Effector memory CD4-positive, alpha-beta T cell (primary cell): ENCODE results near the gene SNX12.
A peak's percentile ranks its signal among the peaks of the same experiment; 100 is the strongest.

Experiments
- DNase-seq, 3 donors: peaks; one replicate each; pipeline ENCODE4 v3.0.0-alpha.2; 2020
- H3K27ac ChIP-seq: 2 replicates; pipeline ENCODE4 v1.7.0; 2013; ENCODE audit warnings: mild to moderate bottlenecking, low read length, moderate library complexity; ENCODE audit not compliant: insufficient read depth, poor library complexity, severe bottlenecking
- H3K27me3 ChIP-seq: replicated peaks from 2 replicates; pipeline ENCODE4 v1.7.0; 2013; ENCODE audit warnings: mild to moderate bottlenecking, low read length; ENCODE audit not compliant: insufficient read depth, control insufficient read depth, poor library complexity, severe bottlenecking
- H3K36me3 ChIP-seq: 2 replicates; pipeline ENCODE4 v1.7.0; 2013; ENCODE audit warnings: mild to moderate bottlenecking, low read length, moderate library complexity; ENCODE audit not compliant: control insufficient read depth, insufficient read depth
- H3K4me1 ChIP-seq: 2 replicates; pipeline ENCODE4 v1.7.0; 2013; ENCODE audit warnings: low read length, mild to moderate bottlenecking; ENCODE audit not compliant: control insufficient read depth, insufficient read depth, poor library complexity, severe bottlenecking
- H3K4me3 ChIP-seq: 2 replicates; pipeline ENCODE4 v1.7.0; 2013; ENCODE audit warnings: low read length, low read depth, mild to moderate bottlenecking; ENCODE audit not compliant: insufficient read depth, poor library complexity, severe bottlenecking
- H3K9me3 ChIP-seq: 2 replicates; pipeline ENCODE4 v1.7.0; 2013; ENCODE audit warnings: mild to moderate bottlenecking, low read length, moderate library complexity; ENCODE audit not compliant: control insufficient read depth
- total RNA-seq, 3 donors: gene quantifications; one replicate each; lab custom pipeline; 2026; lab: John Stamatoyannopoulos, UW

The SNX12 gene
- total RNA-seq: 19.1 to 29.7 (median 26.7) reads per million in 3 donors

- H3K4me1 ChIP-seq: no peaks in the 10 kb centered on the region
Observed at GRCh38 chrX:71068044-71068918, at the start of gene SNX12. SNX12 (minus strand) TSS chrX:71068334; CDS start chrX:71068306, 28 bp downstream.

GRCh38 chrX:71117358-71117757, 49.2 kb upstream of the SNX12 start:
- no peak for DNase-seq
- Histone ChIP-seq H3K27ac (peak overlapping the region; percentile 91), H3K4me3 (no peak overlapping the region), H3K27me3 (no peaks in the 10 kb centered on the region), H3K9me3 (no peaks in the 10 kb centered on the region), H3K4me1 (peaks cover 21% of the 10 kb centered on the region), H3K36me3 (peaks cover 15% of the 10 kb centered on the region)

More at GRCh38 chrX:71068044-71068918, at the start of gene SNX12:
- no peaks in the 10 kb centered on the region for H3K27me3 ChIP-seq
- peak; percentile 78 to 84 (median 82) for DNase-seq
- no peaks in the 10 kb centered on the region for H3K36me3 ChIP-seq
- H3K27ac ChIP-seq: peak within 1 kb of the TSS; percentile 86
- H3K9me3 ChIP-seq: no peaks in the 10 kb centered on the region
- H3K4me3 ChIP-seq: peak within 1 kb of the TSS; percentile 74

DNA sequence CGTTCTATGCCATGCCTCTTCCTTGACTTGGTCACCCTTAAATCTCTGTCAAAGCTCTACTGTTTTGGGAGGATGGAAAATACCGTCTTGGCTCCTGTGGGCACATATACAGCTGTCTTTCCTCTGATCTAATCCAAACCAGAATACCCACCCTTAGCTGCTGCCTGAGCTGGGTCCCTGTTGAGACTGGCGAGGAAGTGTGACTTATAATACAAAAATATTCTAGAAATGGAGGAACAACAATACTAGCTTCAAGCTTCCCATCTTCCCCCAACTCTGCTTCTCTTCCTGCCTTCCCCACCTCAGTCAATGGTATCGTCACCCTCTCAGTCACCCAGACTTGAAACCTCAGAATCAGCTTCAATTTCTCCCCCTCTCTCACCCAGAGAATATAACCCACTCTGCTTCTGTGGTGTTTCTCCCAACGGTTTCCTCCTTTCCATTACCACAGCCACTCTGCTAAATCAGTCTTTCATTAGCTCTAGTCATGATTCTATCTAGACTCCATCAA, 43.8 kb upstream of the SNX12 start:
- Histone ChIP-seq H3K9me3 (no peaks in the 10 kb centered on the region), H3K27me3 (no peaks in the 10 kb centered on the region), H3K4me1 (peaks cover 42% of the 10 kb centered on the region), H3K27ac (peak overlapping the region; percentile 96), H3K4me3 (peak overlapping the region; percentile 61), H3K36me3 (peaks cover 13% of the 10 kb centered on the region)
- peak in 2 of 3 donors; percentile 20 to 41 for DNase-seq

DNA sequence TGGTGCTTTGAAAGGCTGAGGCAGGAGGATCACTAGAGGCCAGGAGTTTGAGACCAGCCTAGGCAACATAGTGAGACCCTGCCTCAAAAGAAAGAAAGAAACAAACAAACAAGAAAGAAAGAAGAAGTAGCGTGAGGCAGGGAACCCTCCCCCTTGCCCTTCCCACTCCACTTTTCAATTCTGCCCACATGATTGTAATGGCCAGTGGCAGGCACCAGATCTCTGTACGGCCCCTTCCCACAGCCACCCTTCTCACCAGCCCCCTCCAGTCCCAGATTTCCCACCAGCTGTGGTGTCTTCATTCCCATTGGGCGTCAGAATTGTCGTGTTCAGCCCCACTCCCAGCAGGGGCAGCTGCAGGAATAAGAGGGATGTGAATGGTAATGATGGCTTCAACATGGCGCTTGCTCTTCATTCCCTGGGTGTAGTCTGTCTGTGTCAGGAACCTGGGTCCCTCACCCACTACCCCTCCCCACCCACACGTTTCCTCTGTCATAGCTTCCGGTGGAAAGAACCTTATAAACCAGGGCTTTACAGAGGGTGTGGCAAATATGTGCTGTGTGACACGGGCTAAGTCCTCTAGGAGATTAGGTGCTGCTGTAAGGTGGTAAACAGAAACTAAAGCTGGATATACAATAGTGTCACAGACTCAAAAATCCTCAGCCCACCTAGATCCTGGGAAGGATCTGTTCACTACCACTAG, 43.2 kb upstream of the SNX12 start, which contains the start of gene IL2RG:
Gene IL2RG (minus strand): TSS at position 437 of the 703 bp plus-strand sequence. CDS start 38 bp downstream, at position 399.
- H3K27me3 ChIP-seq: no peaks in the 10 kb centered on the region
- peaks cover 46% of the 10 kb centered on the region for H3K4me1 ChIP-seq
- peak; percentile 70 to 82 (median 77) for DNase-seq
- H3K9me3 ChIP-seq: no peaks in the 10 kb centered on the region
- H3K27ac ChIP-seq: peak within 1 kb of the TSS; percentile 96
- peak within 1 kb of the TSS; percentile 61 for H3K4me3 ChIP-seq
- H3K36me3 ChIP-seq: peaks cover 13% of the 10 kb centered on the region

DNA sequence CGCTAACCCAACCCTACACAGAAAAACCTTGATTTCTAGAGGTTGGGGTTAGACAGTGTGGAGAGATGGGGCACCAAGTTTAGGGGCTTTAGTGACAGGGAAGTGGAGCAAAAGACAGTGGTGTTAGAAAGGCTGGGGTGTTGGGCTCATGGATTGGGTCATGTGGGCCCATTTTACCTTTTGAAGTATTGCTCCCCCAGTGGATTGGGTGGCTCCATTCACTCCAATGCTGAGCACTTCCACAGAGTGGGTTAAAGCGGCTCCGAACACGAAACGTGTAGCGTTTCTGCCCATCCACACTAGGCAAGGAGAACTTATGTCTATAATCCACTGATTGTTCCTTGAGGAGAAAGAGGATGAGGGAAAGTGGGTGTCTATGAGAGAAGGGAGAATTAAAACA, 40.9 kb upstream of the SNX12 start:
- H3K36me3 ChIP-seq: peaks cover 13% of the 10 kb centered on the region
- H3K4me1 ChIP-seq: peaks cover 64% of the 10 kb centered on the region
- no peak for DNase-seq
- no peaks in the 10 kb centered on the region for H3K27me3 ChIP-seq
- H3K27ac ChIP-seq: peak overlapping the region; percentile 96
- H3K9me3 ChIP-seq: no peaks in the 10 kb centered on the region
- H3K4me3 ChIP-seq: peak overlapping the region; percentile 61

DNA sequence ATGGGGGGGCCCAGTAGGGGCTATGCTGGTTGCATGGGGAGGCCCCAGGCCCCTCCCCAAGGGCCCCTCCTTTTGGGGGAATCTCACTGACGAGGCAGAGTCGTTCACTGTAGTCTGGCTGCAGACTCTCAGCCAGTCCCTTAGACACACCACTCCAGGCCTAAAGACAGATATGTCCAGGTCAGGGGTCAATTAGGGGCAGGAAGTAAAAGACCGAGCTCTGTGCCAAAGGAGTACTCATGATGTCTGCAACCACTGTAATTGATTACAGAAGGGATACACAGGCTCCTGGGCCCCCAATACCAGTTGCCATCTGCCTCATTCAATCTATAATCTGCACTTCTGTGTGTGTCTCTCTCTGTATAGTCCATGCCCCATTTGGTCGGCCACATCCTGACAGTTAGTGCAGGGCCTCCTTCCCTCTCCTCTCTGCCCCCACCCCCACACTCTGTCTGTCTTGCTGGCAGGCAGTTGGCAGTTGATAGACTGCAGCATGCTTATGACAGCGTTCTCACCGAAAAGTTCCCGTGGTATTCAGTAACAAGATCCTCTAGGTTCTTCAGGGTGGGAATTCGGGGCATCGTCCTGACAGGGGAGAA, 39.7 kb upstream of the SNX12 start:
- no peaks in the 10 kb centered on the region for H3K9me3 ChIP-seq
- H3K27me3 ChIP-seq: no peaks in the 10 kb centered on the region
- H3K4me1 ChIP-seq: peaks cover 67% of the 10 kb centered on the region
- peak overlapping the region; percentile 61 for H3K4me3 ChIP-seq
- peaks cover 13% of the 10 kb centered on the region for H3K36me3 ChIP-seq
- H3K27ac ChIP-seq: peak overlapping the region; percentile 96
- peak in 2 of 3 donors; percentile 18 to 34 for DNase-seq

DNA sequence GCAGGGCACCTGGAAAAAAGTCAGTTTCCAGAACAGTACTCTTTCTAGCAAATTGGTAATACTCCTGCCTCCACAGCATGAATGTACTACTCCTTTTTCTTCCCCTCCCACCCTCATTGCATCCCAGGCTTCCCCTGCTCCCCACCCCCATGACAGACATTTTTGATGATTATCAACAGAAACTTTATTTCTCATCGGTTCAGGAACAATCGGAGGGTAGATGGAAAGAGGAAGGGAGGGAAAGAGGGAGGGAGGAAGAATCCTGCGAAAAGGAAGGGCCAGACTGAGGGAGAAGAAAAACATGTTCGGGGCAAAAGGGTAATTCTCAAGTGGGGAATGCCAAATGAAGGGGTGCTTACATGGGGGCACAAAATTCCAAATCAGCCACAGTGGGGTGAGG, 39.1 kb upstream of the SNX12 start:
- Histone ChIP-seq H3K27ac (peak overlapping the region; percentile 96), H3K27me3 (no peaks in the 10 kb centered on the region)

DNA sequence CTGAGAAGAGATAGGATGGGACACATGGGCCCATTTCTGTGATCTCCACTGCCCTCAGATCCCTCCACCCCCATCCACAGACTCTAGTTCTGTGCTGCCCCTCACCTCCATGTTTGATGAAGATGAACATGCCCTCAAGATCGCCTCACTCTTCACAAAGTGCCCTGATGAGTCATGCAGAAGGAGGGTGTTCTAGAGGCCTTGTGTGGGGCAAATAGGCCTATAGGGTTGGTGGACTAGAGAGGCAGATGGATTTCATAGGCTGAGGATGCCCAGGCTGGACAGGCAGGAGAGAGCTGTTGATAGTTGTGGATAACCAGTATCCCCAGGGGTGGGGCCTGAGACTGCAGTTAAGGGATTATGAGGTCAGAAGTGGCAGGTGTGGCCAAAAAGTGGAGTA, 38.3 kb upstream of the SNX12 start, which contains the start of gene CXorf65:
Gene CXorf65 (minus strand): TSS at position 314 of the 400 bp plus-strand sequence. CDS start 184 bp downstream, at position 130.
- Histone ChIP-seq H3K9me3 (no peaks in the 10 kb centered on the region), H3K27ac (peak within 1 kb of the TSS; percentile 96), H3K36me3 (peaks cover 13% of the 10 kb centered on the region), H3K27me3 (no peaks in the 10 kb centered on the region), H3K4me3 (no peak within 1 kb of the TSS), H3K4me1 (peaks cover 64% of the 10 kb centered on the region)
- DNase-seq: peak in 1 of 3 donors; percentile 19

More for the DNA sequence above, 39.1 kb upstream of the SNX12 start:
- Histone ChIP-seq H3K4me1 (peaks cover 65% of the 10 kb centered on the region), H3K9me3 (no peaks in the 10 kb centered on the region), H3K36me3 (peaks cover 13% of the 10 kb centered on the region), H3K4me3 (no peak overlapping the region)
- DNase-seq: no peak

DNA sequence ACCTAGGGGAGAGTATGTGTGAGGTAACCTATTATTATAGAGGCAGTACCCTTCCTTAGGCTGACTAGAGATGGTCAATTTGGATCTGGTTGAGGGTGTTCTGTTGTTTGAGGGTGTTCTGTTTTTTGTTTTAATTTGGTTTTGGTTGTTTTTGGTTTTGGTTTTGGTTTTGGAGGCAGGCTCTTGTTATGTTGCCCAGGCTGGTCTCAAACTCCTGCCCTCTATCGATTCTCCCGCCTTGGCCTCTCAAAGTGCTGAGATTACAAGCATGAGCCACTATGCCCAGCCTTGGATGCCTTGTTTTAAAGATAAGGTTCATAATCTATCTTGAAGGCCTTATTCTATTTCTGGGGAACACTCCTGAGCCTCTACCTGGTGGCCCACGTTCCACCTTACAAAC, 37.5 kb upstream of the SNX12 start:
- peak overlapping the region; percentile 60 for H3K27ac ChIP-seq
- H3K4me1 ChIP-seq: peaks cover 61% of the 10 kb centered on the region

More for the DNA sequence above, 37.5 kb upstream of the SNX12 start:
- Histone ChIP-seq H3K9me3 (no peaks in the 10 kb centered on the region), H3K27me3 (no peaks in the 10 kb centered on the region), H3K36me3 (peaks cover 13% of the 10 kb centered on the region), H3K4me3 (no peak overlapping the region)
- DNase-seq: no peak
